ENCODE data around the gene JAKMIP2.

Gene JAKMIP2

GRCh38 chr5:147780924-147781573 lies 1.5 kb downstream of the JAKMIP2 start:
- H3F3A ChIP-seq (ENCODE audit: insufficient read depth) = no peaks in the 10 kb centered on the region
- no peak overlapping the region for H3K27ac ChIP-seq (ENCODE audit: low read depth, low read length)
- H2AFZ ChIP-seq (ENCODE audit: low read depth, low read length, severe bottlenecking) = no peak overlapping the region
- H3K27me3 ChIP-seq (ENCODE audit: low read length) = no peaks in the 10 kb centered on the region; the same call in 1 of the 2 replicates
- 0 out of 2 replicates have a peak overlapping the region, but pooled peaks have one; percentile 63 for H3K9ac ChIP-seq (ENCODE audit: low read length)
- H3K9me3 ChIP-seq (ENCODE audit: insufficient read depth, low read length) = no peaks in the 10 kb centered on the region
- peak overlapping the region; percentile 82 for H3K4me2 ChIP-seq (ENCODE audit: low read depth, low read length, poor library complexity, severe bottlenecking)
- no peaks in the 10 kb centered on the region for H3K79me2 ChIP-seq (ENCODE audit: insufficient read depth, low read length)
- no peak overlapping the region for H3K4me3 ChIP-seq (ENCODE audit: insufficient read depth, low read length, poor library complexity, severe bottlenecking)
- H3K36me3 ChIP-seq (ENCODE audit: low read length) = no peaks in the 10 kb centered on the region
- no peaks in the 10 kb centered on the region for H4K20me1 ChIP-seq (ENCODE audit: low read depth, low read length)
- no peaks in the 10 kb centered on the region for H3K9me2 ChIP-seq (replicated peaks; ENCODE audit: insufficient read depth, low read length)
- TF ChIP-seq EZH2phosphoT487 (conservative IDR thresholded peaks at IDR 0.05; ENCODE audit: low read length) = no peak
- no peak for TF ChIP-seq CTCF (IDR thresholded peaks at IDR 0.05; ENCODE audit: insufficient read depth, low read length, poor library complexity, severe bottlenecking)

- Histone ChIP-seq H2AFZ (ENCODE audit: low read depth, low read length, severe bottlenecking) (no peak overlapping the region), H3K4me2 (ENCODE audit: low read depth, low read length, poor library complexity, severe bottlenecking) (no peak overlapping the region), H3K27ac (ENCODE audit: low read depth, low read length) (no peak overlapping the region), H3K9me2 (replicated peaks; ENCODE audit: insufficient read depth, low read length) (no peaks in the 10 kb centered on the region), H4K20me1 (ENCODE audit: low read depth, low read length) (no peaks in the 10 kb centered on the region), H3K36me3 (ENCODE audit: low read length) (no peaks in the 10 kb centered on the region), H3K79me2 (ENCODE audit: insufficient read depth, low read length) (no peaks in the 10 kb centered on the region), H3K27me3 (ENCODE audit: low read length) (no peaks in the 10 kb centered on the region), H3K9ac (ENCODE audit: low read length) (no peak overlapping the region), H3F3A (ENCODE audit: insufficient read depth) (no peaks in the 10 kb centered on the region), H3K4me3 (ENCODE audit: insufficient read depth, low read length, poor library complexity, severe bottlenecking) (no peak overlapping the region), H3K9me3 (ENCODE audit: insufficient read depth, low read length) (no peaks in the 10 kb centered on the region)
- TF ChIP-seq EZH2phosphoT487 (conservative IDR thresholded peaks at IDR 0.05; ENCODE audit: low read length) (no peak), CTCF (IDR thresholded peaks at IDR 0.05; ENCODE audit: insufficient read depth, low read length, poor library complexity, severe bottlenecking) (no peak)
Observed at GRCh38 chr5:147779694-147780093, 2.8 kb downstream of the JAKMIP2 start.

GRCh38 chr5:147776989-147777388 lies 5.5 kb downstream of the JAKMIP2 start:
- no peak for TF ChIP-seq CTCF (IDR thresholded peaks at IDR 0.05; ENCODE audit: insufficient read depth, low read length, poor library complexity, severe bottlenecking)
- TF ChIP-seq EZH2phosphoT487 (conservative IDR thresholded peaks at IDR 0.05; ENCODE audit: low read length) = no peak
- H3K79me2 ChIP-seq (ENCODE audit: insufficient read depth, low read length) = no peaks in the 10 kb centered on the region
- no peak overlapping the region for H3K4me2 ChIP-seq (ENCODE audit: low read depth, low read length, poor library complexity, severe bottlenecking)
- H3K27me3 ChIP-seq (ENCODE audit: low read length) = no peaks in the 10 kb centered on the region
- no peaks in the 10 kb centered on the region; the same call in 1 of the 2 replicates for H4K20me1 ChIP-seq (ENCODE audit: low read depth, low read length)
- no peak overlapping the region for H3K9ac ChIP-seq (ENCODE audit: low read length)
- H3K9me3 ChIP-seq (ENCODE audit: insufficient read depth, low read length) = no peaks in the 10 kb centered on the region
- H3K9me2 ChIP-seq (replicated peaks; ENCODE audit: insufficient read depth, low read length) = no peaks in the 10 kb centered on the region
- no peaks in the 10 kb centered on the region for H3K36me3 ChIP-seq (ENCODE audit: low read length)
- H3K27ac ChIP-seq (ENCODE audit: low read depth, low read length) = no peak overlapping the region
- no peaks in the 10 kb centered on the region for H3F3A ChIP-seq (ENCODE audit: insufficient read depth)
- no peak overlapping the region for H3K4me3 ChIP-seq (ENCODE audit: insufficient read depth, low read length, poor library complexity, severe bottlenecking)
- H2AFZ ChIP-seq (ENCODE audit: low read depth, low read length, severe bottlenecking) = no peak overlapping the region

Measured in SU-DHL-6 (cell line).